Activated CD8-positive, alpha-beta memory T cell treated with anti-CD3 and anti-CD28 coated beads, Interleukin-2, amount 50 U/mL, for 1 hour (primary cell): Measurements from ENCODE around the gene PLA2G2C.

Experiments used
- DNase-seq: peaks from one replicate; pipeline ENCODE4 v3.0.0-alpha.2; 2020; ENCODE audit errors: extremely low read depth

PLA2G2C gene

GRCh38 chr1:20183616-20184271 lies 2.6 kb downstream of the PLA2G2C start:
- DNase-seq = no peak

GRCh38 chr1:20183035-20183434 lies 3.3 kb downstream of the PLA2G2C start:
- no peak for DNase-seq

GRCh38 chr1:20182415-20182814 lies 3.9 kb downstream of the PLA2G2C start:
- DNase-seq = no peak

- DNase-seq = no peak
Observed at GRCh38 chr1:20180844-20181207, 5.5 kb downstream of the PLA2G2C start.

GRCh38 chr1:20180129-20180843 lies 6.0 kb downstream of the PLA2G2C start:
- no peak for DNase-seq

GRCh38 chr1:20179371-20180128 lies 6.8 kb downstream of the PLA2G2C start:
- DNase-seq = no peak

- no peak for DNase-seq
Observed at GRCh38 chr1:20178634-20179370, 7.5 kb downstream of the PLA2G2C start.

- no peak for DNase-seq
Observed at GRCh38 chr1:20174937-20175666, 11.2 kb downstream of the PLA2G2C start.

GRCh38 chr1:20172033-20172590 lies 14.2 kb downstream of the PLA2G2C start:
- no peak for DNase-seq

- no peak for DNase-seq
Observed at GRCh38 chr1:20169932-20170331, 16.4 kb downstream of the PLA2G2C start.

- no peak for DNase-seq
Observed at GRCh38 chr1:20168564-20169491, 17.5 kb downstream of the PLA2G2C start.

GRCh38 chr1:20167126-20167525 lies 19.2 kb downstream of the PLA2G2C start:
- no peak for DNase-seq

- DNase-seq = no peak
Observed at GRCh38 chr1:20166051-20166450, 20.3 kb downstream of the PLA2G2C start.

GRCh38 chr1:20165522-20165951 lies 20.8 kb downstream of the PLA2G2C start:
- no peak for DNase-seq

GRCh38 chr1:20164694-20165202 lies 21.6 kb downstream of the PLA2G2C start:
- DNase-seq = no peak

- DNase-seq = no peak
Observed at GRCh38 chr1:20160034-20160433, 26.3 kb downstream of the PLA2G2C start.

GRCh38 chr1:20158358-20159070 lies 27.8 kb downstream of the PLA2G2C start:
- DNase-seq = no peak

GRCh38 chr1:20154301-20154831 lies 32.0 kb downstream of the PLA2G2C start:
- DNase-seq = no peak

- no peak for DNase-seq
Observed at GRCh38 chr1:20153000-20153418, 33.3 kb downstream of the PLA2G2C start.
